OCI-LY1 (cell line): ENCODE measurements around the gene GPD2.

Experiments used
- EZH2 ChIP-seq: fragments of 200-600 bp; sonication (generic), shearing (Covaris generic); IDR thresholded peaks from 2 replicates; pipeline ENCODE4 v1.8.0; 2017; ENCODE audit warnings: borderline replicate concordance, mixed run types, mild to moderate bottlenecking, antibody characterized with exemption, low read length, moderate library complexity, mixed read lengths
- TF ChIP-seq, protein P1 (sequence below): fragments of 200-600 bp; sonication (generic), shearing (Covaris generic); IDR thresholded peaks from 2 replicates; pipeline ENCODE4 v1.5.1; 2017; ENCODE audit warnings: mild to moderate bottlenecking, antibody characterized with exemption, low read length, moderate library complexity, mixed read lengths

DNA sequence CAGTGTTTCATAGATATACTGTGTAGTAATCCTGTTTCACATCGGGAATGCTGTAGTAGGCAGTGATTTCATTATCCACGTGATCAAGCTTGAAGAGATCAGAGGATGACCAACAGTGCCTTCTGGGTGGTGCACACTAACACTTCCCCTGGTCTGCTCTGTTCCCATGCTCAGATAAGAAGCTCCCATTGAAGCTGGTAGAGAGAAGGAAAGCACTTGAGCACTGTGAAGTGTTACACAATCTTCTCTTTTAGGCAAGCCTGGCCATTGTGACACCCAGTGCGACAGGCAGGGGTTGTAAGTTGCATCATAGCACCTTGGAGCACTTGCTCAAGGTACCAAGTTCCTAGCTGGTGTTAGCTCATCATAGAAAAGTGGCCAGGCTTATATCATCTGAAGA is 30.6 kb upstream of the GPD2 start:
- TF ChIP-seq, protein P1, sequence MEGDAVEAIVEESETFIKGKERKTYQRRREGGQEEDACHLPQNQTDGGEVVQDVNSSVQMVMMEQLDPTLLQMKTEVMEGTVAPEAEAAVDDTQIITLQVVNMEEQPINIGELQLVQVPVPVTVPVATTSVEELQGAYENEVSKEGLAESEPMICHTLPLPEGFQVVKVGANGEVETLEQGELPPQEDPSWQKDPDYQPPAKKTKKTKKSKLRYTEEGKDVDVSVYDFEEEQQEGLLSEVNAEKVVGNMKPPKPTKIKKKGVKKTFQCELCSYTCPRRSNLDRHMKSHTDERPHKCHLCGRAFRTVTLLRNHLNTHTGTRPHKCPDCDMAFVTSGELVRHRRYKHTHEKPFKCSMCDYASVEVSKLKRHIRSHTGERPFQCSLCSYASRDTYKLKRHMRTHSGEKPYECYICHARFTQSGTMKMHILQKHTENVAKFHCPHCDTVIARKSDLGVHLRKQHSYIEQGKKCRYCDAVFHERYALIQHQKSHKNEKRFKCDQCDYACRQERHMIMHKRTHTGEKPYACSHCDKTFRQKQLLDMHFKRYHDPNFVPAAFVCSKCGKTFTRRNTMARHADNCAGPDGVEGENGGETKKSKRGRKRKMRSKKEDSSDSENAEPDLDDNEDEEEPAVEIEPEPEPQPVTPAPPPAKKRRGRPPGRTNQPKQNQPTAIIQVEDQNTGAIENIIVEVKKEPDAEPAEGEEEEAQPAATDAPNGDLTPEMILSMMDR: no peak
- TF ChIP-seq EZH2: no peak
